Neutrophil (primary cell): ENCODE measurements around the gene RBM33.

Experiments used
- H3K27ac ChIP-seq: fragments of 200-600 bp; sonication (generic); 2 replicates; pipeline ENCODE4 v1.5.1; 2016; ENCODE audit warnings: mild to moderate bottlenecking, moderate library complexity
- H3K27me3 ChIP-seq: fragments of 200-600 bp; sonication (generic); 2 replicates; pipeline ENCODE4 v1.6.0; 2016; ENCODE audit warnings: mild to moderate bottlenecking
- H3K36me3 ChIP-seq: fragments of 200-600 bp; sonication (generic); 2 replicates; pipeline ENCODE4 v1.5.1; 2017
- H3K4me1 ChIP-seq, 2 experiments: fragments of 200-600 bp in 1 of 2; sonication (generic) in 1 of 2; 1 replicate in 1 of 2; 2 replicates in 1 of 2; pipeline versions ENCODE4 v1.5.1 to v1.6.1; 2013 to 2016; ENCODE audit warnings: low read depth in 1 of 2, low read length in 1 of 2, mild to moderate bottlenecking in 1 of 2, moderate library complexity in 1 of 2; ENCODE audit not compliant: control insufficient read depth in 1 of 2, insufficient read depth in 1 of 2
- H3K4me3 ChIP-seq, 2 experiments: fragments of 200-600 bp in 1 of 2; sonication (generic) in 1 of 2; 1 replicate in 1 of 2; 2 replicates in 1 of 2; pipeline ENCODE4 v1.5.1; 2013 to 2016; ENCODE audit warnings: low read depth in 1 of 2, low read length in 1 of 2, mild to moderate bottlenecking in 1 of 2, moderate library complexity in 1 of 2
- H3K9me3 ChIP-seq: fragments of 200-600 bp; sonication (generic); 2 replicates; pipeline ENCODE4 v1.5.1; 2016
- TF ChIP-seq, protein P1 (sequence below): fragments of 200-600 bp; sonication (generic); IDR thresholded peaks from 2 replicates; pipeline ENCODE4 v1.5.1; 2016; ENCODE audit warnings: antibody characterized with exemption

RBM33 gene

DNA sequence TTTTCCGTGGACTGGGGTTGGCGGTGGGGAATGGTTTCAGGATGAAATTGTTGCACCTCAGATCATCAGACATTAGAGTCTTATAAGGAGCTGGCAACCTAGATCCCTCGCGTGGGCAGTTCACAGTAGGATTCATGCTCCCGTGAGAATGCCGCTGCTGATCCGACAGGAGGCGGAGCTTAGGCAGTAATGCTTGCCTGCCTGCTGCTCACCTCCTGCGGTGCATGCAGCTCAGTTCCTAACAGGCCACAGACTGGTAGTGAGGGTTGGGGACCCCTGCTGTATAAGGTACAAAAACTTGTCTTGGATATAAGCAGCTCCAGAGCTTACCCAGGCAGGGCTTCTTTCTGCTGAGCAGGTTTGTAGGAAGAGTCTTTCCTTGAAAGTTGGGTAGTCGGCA is 113.9 kb downstream of the RBM33 start:
- peaks cover 24% of the 10 kb centered on the region in 2 experiments for H3K4me1 ChIP-seq
- peaks cover 26% of the 10 kb centered on the region for H3K36me3 ChIP-seq
- H3K9me3 ChIP-seq, result no peaks in the 10 kb centered on the region
- H3K27me3 ChIP-seq, result no peaks in the 10 kb centered on the region
- H3K27ac ChIP-seq, result no peak overlapping the region
- no peak overlapping the region for H3K4me3 ChIP-seq
- TF ChIP-seq, protein P1, sequence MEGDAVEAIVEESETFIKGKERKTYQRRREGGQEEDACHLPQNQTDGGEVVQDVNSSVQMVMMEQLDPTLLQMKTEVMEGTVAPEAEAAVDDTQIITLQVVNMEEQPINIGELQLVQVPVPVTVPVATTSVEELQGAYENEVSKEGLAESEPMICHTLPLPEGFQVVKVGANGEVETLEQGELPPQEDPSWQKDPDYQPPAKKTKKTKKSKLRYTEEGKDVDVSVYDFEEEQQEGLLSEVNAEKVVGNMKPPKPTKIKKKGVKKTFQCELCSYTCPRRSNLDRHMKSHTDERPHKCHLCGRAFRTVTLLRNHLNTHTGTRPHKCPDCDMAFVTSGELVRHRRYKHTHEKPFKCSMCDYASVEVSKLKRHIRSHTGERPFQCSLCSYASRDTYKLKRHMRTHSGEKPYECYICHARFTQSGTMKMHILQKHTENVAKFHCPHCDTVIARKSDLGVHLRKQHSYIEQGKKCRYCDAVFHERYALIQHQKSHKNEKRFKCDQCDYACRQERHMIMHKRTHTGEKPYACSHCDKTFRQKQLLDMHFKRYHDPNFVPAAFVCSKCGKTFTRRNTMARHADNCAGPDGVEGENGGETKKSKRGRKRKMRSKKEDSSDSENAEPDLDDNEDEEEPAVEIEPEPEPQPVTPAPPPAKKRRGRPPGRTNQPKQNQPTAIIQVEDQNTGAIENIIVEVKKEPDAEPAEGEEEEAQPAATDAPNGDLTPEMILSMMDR, result no peak

DNA sequence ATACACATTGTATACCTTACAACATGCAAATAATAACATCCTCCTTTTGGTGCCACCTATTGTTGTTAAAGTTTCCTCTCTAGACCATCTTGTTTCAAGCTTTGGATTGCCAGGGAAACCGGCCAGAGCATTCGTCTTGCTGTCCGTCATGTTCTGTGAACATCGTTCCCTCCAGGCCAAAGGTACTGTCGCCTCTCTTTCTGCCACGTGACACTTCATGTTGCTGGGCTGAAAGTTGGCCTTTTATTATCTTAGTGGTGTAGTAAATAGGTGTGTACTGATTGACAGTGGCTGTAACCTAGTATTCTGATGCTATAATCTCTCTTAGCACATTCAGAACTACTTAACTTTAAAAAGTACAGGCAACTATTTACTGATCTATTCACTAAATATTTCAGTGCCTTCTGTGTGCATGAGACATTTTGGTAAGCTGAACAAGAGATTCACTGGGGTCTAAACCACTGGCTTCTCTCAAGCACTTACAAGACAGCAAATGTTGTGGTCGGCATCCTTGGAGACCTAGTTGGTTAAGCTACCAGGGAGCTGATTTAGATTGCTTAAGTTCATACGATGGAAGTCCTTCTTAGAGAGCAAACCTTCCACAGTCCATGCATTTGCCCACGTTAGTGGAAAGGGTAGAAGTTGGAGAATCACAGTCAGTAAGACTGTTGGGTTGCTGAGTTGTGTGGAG is 115.4 kb downstream of the RBM33 start:
- Histone ChIP-seq H3K4me3 (no peak overlapping the region), H3K9me3 (no peaks in the 10 kb centered on the region), H3K27me3 (no peaks in the 10 kb centered on the region), H3K36me3 (peaks cover 38% of the 10 kb centered on the region), H3K4me1 (peaks cover 21 to 23% of the 10 kb centered on the region in 2 experiments), H3K27ac (no peak overlapping the region)
- TF ChIP-seq, protein P1, result no peak

DNA sequence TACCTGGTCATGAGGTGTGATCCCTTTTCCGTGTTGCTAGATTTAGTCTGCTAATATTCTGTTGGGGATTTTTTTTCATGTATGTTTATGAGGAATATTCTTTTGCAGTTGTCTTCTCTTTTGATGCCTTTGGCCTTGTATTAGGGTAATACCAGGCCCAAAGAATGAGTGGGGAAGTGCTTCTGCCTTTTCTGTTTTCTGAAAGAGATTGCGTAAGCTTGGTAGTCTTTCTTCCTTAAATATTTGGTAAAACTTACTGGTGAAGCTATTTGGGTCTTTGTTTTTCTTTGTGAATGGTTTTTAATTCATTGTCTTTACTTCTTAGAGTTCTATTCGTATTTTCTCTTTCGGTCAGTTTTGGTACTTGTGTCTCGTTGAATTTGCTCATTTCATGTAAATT is 116.7 kb downstream of the RBM33 start:
- peaks cover 21 to 23% of the 10 kb centered on the region in 2 experiments for H3K4me1 ChIP-seq
- TF ChIP-seq, protein P1, result no peak
- H3K4me3 ChIP-seq, result no peak overlapping the region
- H3K36me3 ChIP-seq, result peaks cover 51% of the 10 kb centered on the region
- H3K27ac ChIP-seq, result peak overlapping the region; percentile 53
- no peaks in the 10 kb centered on the region for H3K27me3 ChIP-seq
- no peaks in the 10 kb centered on the region for H3K9me3 ChIP-seq

- TF ChIP-seq, protein P1, result no peak
- peaks cover 21 to 23% of the 10 kb centered on the region in 2 experiments for H3K4me1 ChIP-seq
Observed at GRCh38 chr7:155762036-155762435, 117.6 kb downstream of the RBM33 start.

DNA sequence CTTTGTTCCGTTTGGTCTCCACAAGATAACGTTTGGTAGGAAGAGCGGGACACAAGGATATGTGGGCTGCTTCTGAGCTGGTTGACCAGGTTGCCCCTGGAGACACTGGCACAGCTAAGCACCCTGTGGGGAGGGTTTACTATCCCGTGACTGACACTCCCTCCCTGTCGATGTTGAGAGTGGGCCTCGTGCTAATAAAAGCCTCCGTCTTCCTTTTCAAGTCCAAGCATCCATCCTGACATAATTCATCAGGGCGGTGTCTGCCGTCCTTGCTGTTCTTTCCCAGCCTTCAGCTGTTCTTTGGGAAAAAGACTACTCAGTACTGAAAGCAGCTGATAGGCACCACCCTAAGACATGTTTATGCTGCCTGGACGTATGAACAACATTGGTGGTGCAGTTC is 118.2 kb downstream of the RBM33 start:
- Histone ChIP-seq H3K4me3 (no peak overlapping the region), H3K27ac (no peak overlapping the region), H3K9me3 (no peaks in the 10 kb centered on the region), H3K27me3 (no peaks in the 10 kb centered on the region), H3K36me3 (peaks cover 66% of the 10 kb centered on the region), H3K4me1 (peaks cover 21 to 23% of the 10 kb centered on the region in 2 experiments)
- TF ChIP-seq, protein P1, result no peak

More at GRCh38 chr7:155762036-155762435, 117.6 kb downstream of the RBM33 start:
- H3K27ac ChIP-seq, result peak overlapping the region; percentile 53
- H3K9me3 ChIP-seq, result no peaks in the 10 kb centered on the region
- no peak overlapping the region for H3K4me3 ChIP-seq
- peaks cover 60% of the 10 kb centered on the region for H3K36me3 ChIP-seq
- no peaks in the 10 kb centered on the region for H3K27me3 ChIP-seq
